ENCODE data around the gene ACYP2.

The ACYP2 gene

DNA sequence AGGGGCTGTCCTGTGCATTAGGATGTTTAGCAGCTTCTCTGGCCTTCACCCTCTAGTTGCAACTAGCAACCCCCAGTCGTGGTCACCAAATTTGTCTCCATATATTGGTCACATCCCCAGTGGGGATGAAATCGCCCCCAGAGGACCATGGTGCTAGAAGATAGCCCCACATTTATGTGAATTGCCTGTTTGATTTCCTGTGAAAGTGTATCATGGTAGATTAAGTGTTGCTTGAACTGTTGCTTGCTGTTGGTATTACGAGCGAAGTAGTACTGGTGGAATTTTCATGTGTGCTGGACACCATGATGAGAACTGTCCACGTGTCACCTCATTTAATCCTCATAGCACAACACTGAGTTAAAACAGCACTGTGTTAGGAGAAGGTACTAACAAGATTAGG, 81.2 kb downstream of the ACYP2 start:
- Histone ChIP-seq H3K4me2 (ENCODE audit: low read depth, low read length, poor library complexity, severe bottlenecking) (no peak overlapping the region), H3K4me3 (ENCODE audit: low read length, poor library complexity, severe bottlenecking) (no peak overlapping the region), H3K9me2 (replicated peaks; ENCODE audit: low read depth, low read length) (no peaks in the 10 kb centered on the region), H3F3A (ENCODE audit: low read depth) (no peaks in the 10 kb centered on the region), H3K9ac (ENCODE audit: low read depth, low read length, poor library complexity, severe bottlenecking) (no peak overlapping the region), H3K36me3 (ENCODE audit: insufficient read depth, low read length) (no peaks in the 10 kb centered on the region), H2AFZ (ENCODE audit: low read length) (no peak overlapping the region), H3K4me1 (ENCODE audit: insufficient read depth, low read length, poor library complexity, severe bottlenecking) (no peaks in the 10 kb centered on the region), H3K79me2 (ENCODE audit: insufficient read depth, low read length) (no peaks in the 10 kb centered on the region), H4K20me1 (ENCODE audit: insufficient read depth, low read length, poor library complexity, severe bottlenecking) (no peaks in the 10 kb centered on the region), H3K9me3 (ENCODE audit: insufficient read depth, low read depth, low read length) (no peaks in the 10 kb centered on the region), H3K27me3 (ENCODE audit: insufficient read depth, low read length, poor library complexity, severe bottlenecking) (no peaks in the 10 kb centered on the region)
- TF ChIP-seq, protein P1, sequence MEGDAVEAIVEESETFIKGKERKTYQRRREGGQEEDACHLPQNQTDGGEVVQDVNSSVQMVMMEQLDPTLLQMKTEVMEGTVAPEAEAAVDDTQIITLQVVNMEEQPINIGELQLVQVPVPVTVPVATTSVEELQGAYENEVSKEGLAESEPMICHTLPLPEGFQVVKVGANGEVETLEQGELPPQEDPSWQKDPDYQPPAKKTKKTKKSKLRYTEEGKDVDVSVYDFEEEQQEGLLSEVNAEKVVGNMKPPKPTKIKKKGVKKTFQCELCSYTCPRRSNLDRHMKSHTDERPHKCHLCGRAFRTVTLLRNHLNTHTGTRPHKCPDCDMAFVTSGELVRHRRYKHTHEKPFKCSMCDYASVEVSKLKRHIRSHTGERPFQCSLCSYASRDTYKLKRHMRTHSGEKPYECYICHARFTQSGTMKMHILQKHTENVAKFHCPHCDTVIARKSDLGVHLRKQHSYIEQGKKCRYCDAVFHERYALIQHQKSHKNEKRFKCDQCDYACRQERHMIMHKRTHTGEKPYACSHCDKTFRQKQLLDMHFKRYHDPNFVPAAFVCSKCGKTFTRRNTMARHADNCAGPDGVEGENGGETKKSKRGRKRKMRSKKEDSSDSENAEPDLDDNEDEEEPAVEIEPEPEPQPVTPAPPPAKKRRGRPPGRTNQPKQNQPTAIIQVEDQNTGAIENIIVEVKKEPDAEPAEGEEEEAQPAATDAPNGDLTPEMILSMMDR (conservative IDR thresholded peaks at IDR 0.05; ENCODE audit: low read length), result no peak
- TF ChIP-seq EZH2phosphoT487 (IDR thresholded peaks at IDR 0.05; ENCODE audit: borderline replicate concordance), result no peak

DNA sequence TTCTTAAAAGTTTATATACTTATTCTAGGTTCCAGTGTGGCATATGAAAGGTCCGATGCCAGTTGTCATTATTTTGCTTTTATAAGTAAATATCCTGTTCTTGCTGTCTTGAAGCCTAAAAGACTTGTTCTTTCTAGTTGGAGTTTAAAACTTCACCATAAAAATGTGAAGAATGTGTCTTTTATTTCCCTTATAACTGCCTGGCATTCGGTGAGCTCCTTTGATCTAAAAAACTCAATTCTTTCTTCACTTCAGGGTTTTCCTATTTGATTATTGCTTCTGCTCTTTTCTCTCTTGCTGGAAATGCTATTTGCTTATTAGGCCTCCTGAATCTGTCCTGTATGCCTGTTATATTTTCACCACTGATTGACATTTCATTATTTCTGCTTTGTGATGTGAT, 89.1 kb downstream of the ACYP2 start:
- Histone ChIP-seq H3K27me3 (ENCODE audit: insufficient read depth, low read length, poor library complexity, severe bottlenecking) (no peaks in the 10 kb centered on the region), H3K4me3 (ENCODE audit: low read length, poor library complexity, severe bottlenecking) (no peak overlapping the region), H3F3A (ENCODE audit: low read depth) (no peaks in the 10 kb centered on the region), H2AFZ (ENCODE audit: low read length) (no peak overlapping the region), H3K4me2 (ENCODE audit: low read depth, low read length, poor library complexity, severe bottlenecking) (no peak overlapping the region), H3K9me2 (replicated peaks; ENCODE audit: low read depth, low read length) (no peaks in the 10 kb centered on the region), H3K36me3 (ENCODE audit: insufficient read depth, low read length) (no peaks in the 10 kb centered on the region), H3K9me3 (ENCODE audit: insufficient read depth, low read depth, low read length) (no peaks in the 10 kb centered on the region), H3K4me1 (ENCODE audit: insufficient read depth, low read length, poor library complexity, severe bottlenecking) (no peaks in the 10 kb centered on the region), H3K79me2 (ENCODE audit: insufficient read depth, low read length) (no peaks in the 10 kb centered on the region), H3K9ac (ENCODE audit: low read depth, low read length, poor library complexity, severe bottlenecking) (no peak overlapping the region), H4K20me1 (ENCODE audit: insufficient read depth, low read length, poor library complexity, severe bottlenecking) (no peaks in the 10 kb centered on the region)
- no peak for TF ChIP-seq EZH2phosphoT487 (IDR thresholded peaks at IDR 0.05; ENCODE audit: borderline replicate concordance)
- TF ChIP-seq, protein P1 (conservative IDR thresholded peaks at IDR 0.05; ENCODE audit: low read length), result no peak

DNA sequence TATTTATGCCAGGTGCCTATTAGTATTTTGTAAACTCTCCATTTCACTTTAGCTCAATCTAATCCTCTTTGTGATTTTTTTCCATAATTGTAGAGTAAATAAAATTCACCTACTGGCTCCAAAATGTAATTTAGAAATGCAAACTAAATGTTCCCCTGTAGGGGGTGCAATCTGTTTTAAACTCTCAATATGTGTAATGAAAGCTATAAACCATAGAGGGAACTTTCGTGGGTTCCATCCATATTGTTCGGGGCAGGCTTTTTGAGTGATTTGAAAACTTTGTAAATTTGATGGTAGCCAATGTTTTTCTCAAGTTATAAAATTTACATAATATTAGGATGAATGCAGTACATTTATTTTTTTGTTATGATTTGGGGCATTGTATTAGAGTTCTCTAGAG, 91.2 kb downstream of the ACYP2 start:
- Histone ChIP-seq H3K4me1 (ENCODE audit: insufficient read depth, low read length, poor library complexity, severe bottlenecking) (no peaks in the 10 kb centered on the region), H4K20me1 (ENCODE audit: insufficient read depth, low read length, poor library complexity, severe bottlenecking) (no peaks in the 10 kb centered on the region), H3K4me2 (ENCODE audit: low read depth, low read length, poor library complexity, severe bottlenecking) (no peak overlapping the region), H3K79me2 (ENCODE audit: insufficient read depth, low read length) (no peaks in the 10 kb centered on the region), H3K27me3 (ENCODE audit: insufficient read depth, low read length, poor library complexity, severe bottlenecking) (no peaks in the 10 kb centered on the region), H3K9me3 (ENCODE audit: insufficient read depth, low read depth, low read length) (no peaks in the 10 kb centered on the region), H3K36me3 (ENCODE audit: insufficient read depth, low read length) (no peaks in the 10 kb centered on the region), H3K9me2 (replicated peaks; ENCODE audit: low read depth, low read length) (no peaks in the 10 kb centered on the region), H2AFZ (ENCODE audit: low read length) (no peak overlapping the region), H3F3A (ENCODE audit: low read depth) (no peaks in the 10 kb centered on the region), H3K9ac (ENCODE audit: low read depth, low read length, poor library complexity, severe bottlenecking) (no peak overlapping the region), H3K4me3 (ENCODE audit: low read length, poor library complexity, severe bottlenecking) (no peak overlapping the region)
- no peak for TF ChIP-seq EZH2phosphoT487 (IDR thresholded peaks at IDR 0.05; ENCODE audit: borderline replicate concordance)
- TF ChIP-seq, protein P1 (conservative IDR thresholded peaks at IDR 0.05; ENCODE audit: low read length), result peak; percentile 91
